Fibroblast of skin of right biceps (primary cell): ENCODE measurements around the gene PTPN21.
A peak's percentile ranks its signal among the peaks of the same experiment; 100 is the strongest.

Source experiments
- DNase-seq: peaks from one replicate; pipeline ENCODE4 v3.0.0-alpha.2; 2013

The PTPN21 gene

GRCh38 chr14:88554457-88555286 lies at the start of gene PTPN21:
PTPN21 (minus strand) TSS chr14:88555007; CDS start chr14:88550417, 4,590 bp downstream.
- peak; percentile 80 for DNase-seq

GRCh38 chr14:88604212-88604611 lies 49.4 kb upstream of the PTPN21 start:
- no peak for DNase-seq

- DNase-seq: no peak
Measured at GRCh38 chr14:88599761-88600439, 45.1 kb upstream of the PTPN21 start.

GRCh38 chr14:88599326-88599725 lies 44.5 kb upstream of the PTPN21 start:
- DNase-seq: no peak

- no peak for DNase-seq
Measured at GRCh38 chr14:88598097-88598675, 43.4 kb upstream of the PTPN21 start.

- DNase-seq: no peak
Measured at GRCh38 chr14:88597601-88598000, 42.8 kb upstream of the PTPN21 start.

- no peak for DNase-seq
Measured at GRCh38 chr14:88597038-88597437, 42.2 kb upstream of the PTPN21 start.

- DNase-seq: no peak
Measured at GRCh38 chr14:88592031-88592430, 37.2 kb upstream of the PTPN21 start.

GRCh38 chr14:88590173-88590572 lies 35.4 kb upstream of the PTPN21 start:
- no peak for DNase-seq

GRCh38 chr14:88588081-88588480 lies 33.3 kb upstream of the PTPN21 start:
- no peak for DNase-seq

- DNase-seq: no peak
Measured at GRCh38 chr14:88584451-88584850, 29.6 kb upstream of the PTPN21 start.

- no peak for DNase-seq
Measured at GRCh38 chr14:88576222-88576621, 21.4 kb upstream of the PTPN21 start.

GRCh38 chr14:88572117-88572516 lies 17.3 kb upstream of the PTPN21 start:
- DNase-seq: no peak

- no peak for DNase-seq
Measured at GRCh38 chr14:88568196-88568595, 13.4 kb upstream of the PTPN21 start.

- DNase-seq: no peak
Measured at GRCh38 chr14:88565427-88565826, 10.6 kb upstream of the PTPN21 start.

- no peak for DNase-seq
Measured at GRCh38 chr14:88563845-88564244, 9.0 kb upstream of the PTPN21 start.

GRCh38 chr14:88562831-88563686 lies 8.3 kb upstream of the PTPN21 start, which contains the start of gene ZC3H14:
ZC3H14 (plus strand) TSS chr14:88563037; CDS start chr14:88563134, 97 bp downstream.
- DNase-seq: peak; percentile 89

GRCh38 chr14:88562532-88562830 lies 7.7 kb upstream of the PTPN21 start:
- DNase-seq: no peak

GRCh38 chr14:88559852-88560251 lies 5.0 kb upstream of the PTPN21 start:
- peak; percentile 71 for DNase-seq

GRCh38 chr14:88556581-88556980 lies 1.8 kb upstream of the PTPN21 start:
- DNase-seq: peak; percentile 16

- no peak for DNase-seq
Measured at GRCh38 chr14:88553886-88554456, 836 bp downstream of the PTPN21 start.

GRCh38 chr14:88552876-88553275 lies 1.9 kb downstream of the PTPN21 start:
- no peak for DNase-seq

- DNase-seq: peak; percentile 27
Measured at GRCh38 chr14:88551980-88552431, 2.8 kb downstream of the PTPN21 start.
